ENCODE data around the gene ENOX1.

DNA sequence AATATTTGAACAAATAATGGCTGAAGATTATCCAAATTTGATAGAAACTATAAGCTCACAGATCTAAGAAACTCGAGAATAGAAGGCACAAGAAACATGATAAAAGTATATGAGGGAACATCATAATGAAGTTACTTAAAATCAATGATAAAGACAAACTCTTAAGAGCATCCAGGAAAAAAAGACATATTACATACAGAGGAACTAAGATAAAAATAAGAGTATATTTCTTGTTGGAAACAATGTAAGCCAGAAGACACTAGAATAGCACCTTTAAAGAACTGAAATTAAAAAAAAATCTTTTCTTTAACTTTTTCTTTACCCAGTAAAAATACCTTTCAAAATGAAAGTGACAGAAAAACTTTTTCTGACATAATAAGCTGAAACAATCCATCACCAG is 407.0 kb downstream of the ENOX1 start:
- TF ChIP-seq JUNB (CRISPR knock-in tag; conservative IDR thresholded peaks at IDR 0.05) (no peak), ZFP36 (IDR thresholded peaks at IDR 0.05; ENCODE audit: low read depth, low read length, partially characterized antibody) (no peak), PTRF (tag; IDR thresholded peaks at IDR 0.05) (no peak), POLR2AphosphoS5 (IDR thresholded peaks at IDR 0.05; ENCODE audit: control insufficient read depth, insufficient read depth, low read depth, low read length) (no peak), STAT5A (IDR thresholded peaks at IDR 0.05; ENCODE audit: borderline replicate concordance, low read length) (no peak), PRPF4 (IDR thresholded peaks at IDR 0.05; ENCODE audit: insufficient read depth, low read depth, low read length, poor library complexity, severe bottlenecking) (no peak), FOXA3 (CRISPR knock-in tag; conservative IDR thresholded peaks at IDR 0.05 in 1 of 2, IDR thresholded peaks at IDR 0.05 in 1 of 2) (no peak), JUND (IDR thresholded peaks at IDR 0.05; ENCODE audit: borderline replicate concordance, low read depth, low read length) (no peak), JUND (tag; IDR thresholded peaks at IDR 0.05; ENCODE audit: borderline replicate concordance, low read depth, low read length) (no peak), POLR2A (conservative IDR thresholded peaks at IDR 0.05) (no peak)
- TF ChIP-seq, protein P1, sequence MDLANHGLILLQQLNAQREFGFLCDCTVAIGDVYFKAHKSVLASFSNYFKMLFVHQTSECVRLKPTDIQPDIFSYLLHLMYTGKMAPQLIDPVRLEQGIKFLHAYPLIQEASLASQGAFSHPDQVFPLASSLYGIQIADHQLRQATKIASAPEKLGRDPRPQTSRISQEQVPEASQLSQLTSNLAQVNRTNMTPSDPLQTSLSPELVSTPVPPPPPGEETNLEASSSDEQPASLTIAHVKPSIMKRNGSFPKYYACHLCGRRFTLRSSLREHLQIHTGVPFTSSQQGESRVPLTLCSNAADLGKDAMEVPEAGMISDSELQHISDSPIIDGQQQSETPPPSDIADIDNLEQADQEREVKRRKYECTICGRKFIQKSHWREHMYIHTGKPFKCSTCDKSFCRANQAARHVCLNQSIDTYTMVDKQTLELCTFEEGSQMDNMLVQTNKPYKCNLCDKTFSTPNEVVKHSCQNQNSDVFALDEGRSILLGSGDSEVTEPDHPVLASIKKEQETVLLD (IDR thresholded peaks at IDR 0.05), result no peak
- TF ChIP-seq, protein P2, sequence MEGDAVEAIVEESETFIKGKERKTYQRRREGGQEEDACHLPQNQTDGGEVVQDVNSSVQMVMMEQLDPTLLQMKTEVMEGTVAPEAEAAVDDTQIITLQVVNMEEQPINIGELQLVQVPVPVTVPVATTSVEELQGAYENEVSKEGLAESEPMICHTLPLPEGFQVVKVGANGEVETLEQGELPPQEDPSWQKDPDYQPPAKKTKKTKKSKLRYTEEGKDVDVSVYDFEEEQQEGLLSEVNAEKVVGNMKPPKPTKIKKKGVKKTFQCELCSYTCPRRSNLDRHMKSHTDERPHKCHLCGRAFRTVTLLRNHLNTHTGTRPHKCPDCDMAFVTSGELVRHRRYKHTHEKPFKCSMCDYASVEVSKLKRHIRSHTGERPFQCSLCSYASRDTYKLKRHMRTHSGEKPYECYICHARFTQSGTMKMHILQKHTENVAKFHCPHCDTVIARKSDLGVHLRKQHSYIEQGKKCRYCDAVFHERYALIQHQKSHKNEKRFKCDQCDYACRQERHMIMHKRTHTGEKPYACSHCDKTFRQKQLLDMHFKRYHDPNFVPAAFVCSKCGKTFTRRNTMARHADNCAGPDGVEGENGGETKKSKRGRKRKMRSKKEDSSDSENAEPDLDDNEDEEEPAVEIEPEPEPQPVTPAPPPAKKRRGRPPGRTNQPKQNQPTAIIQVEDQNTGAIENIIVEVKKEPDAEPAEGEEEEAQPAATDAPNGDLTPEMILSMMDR (IDR thresholded peaks at IDR 0.05 in 2 of 3, conservative IDR thresholded peaks at IDR 0.05 in 1 of 3; ENCODE audit: insufficient read depth in 2 of 3, low read depth in 1 of 3, low read length in 3 of 3), result no peak
